GF-D8 (cell line): Measurements from ENCODE around the gene CLMP.
"Not testable (repeated sequence)": the region's sequence is repeated elsewhere in the genome, so short reads cannot be mapped to it uniquely, and the experiment has no call there.

Source experiments
- DNase-seq: peaks from one replicate; lab custom pipeline; 2025; lab: John Stamatoyannopoulos, UW

The CLMP gene

DNA sequence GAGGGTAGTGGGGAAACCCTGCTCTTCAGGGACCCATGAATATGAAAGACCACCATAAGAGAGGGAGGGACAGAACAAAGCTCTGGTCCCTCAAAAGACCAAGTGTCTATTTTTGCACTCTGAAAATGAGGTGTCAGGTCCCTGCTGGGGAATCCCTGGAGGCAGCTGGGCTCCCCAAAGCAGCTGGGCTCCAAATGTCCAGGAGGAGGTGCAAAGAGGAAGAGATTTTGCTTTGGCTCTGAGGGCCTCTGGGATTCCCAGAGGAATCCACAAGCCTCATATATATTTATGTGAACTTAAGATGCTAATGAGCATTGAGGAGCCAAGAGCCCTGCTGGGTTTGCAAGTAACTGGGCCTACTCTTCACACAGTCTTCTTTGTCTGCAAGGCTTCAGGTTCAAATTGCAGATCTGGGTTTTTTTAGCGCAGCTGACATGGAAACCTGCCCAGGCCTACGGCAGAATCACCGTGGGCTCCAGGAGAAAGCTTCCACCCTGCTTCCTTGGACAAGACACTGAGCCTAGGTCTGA, 26.0 kb downstream of the CLMP start:
- no peak for DNase-seq

DNA sequence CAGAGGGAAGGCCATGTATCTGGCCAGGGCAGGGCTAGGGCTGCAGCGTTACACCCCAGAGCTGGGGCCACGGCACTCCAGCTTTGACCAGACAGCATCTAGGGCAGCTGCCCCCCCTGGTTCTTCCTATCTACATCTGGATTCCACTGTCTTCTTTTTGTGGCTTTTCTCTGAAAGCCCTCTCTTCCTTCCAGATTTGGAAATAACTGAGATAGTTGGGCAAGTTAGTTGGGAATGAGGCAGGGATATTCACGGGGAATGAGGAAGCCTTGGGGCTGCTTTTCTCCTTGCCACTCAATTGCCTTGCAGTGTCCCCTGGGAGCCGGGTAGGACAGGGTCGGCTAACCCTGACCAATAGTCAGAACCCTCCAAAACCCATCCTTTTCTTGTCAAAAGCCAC, 26.8 kb downstream of the CLMP start:
- DNase-seq, result no peak

DNA sequence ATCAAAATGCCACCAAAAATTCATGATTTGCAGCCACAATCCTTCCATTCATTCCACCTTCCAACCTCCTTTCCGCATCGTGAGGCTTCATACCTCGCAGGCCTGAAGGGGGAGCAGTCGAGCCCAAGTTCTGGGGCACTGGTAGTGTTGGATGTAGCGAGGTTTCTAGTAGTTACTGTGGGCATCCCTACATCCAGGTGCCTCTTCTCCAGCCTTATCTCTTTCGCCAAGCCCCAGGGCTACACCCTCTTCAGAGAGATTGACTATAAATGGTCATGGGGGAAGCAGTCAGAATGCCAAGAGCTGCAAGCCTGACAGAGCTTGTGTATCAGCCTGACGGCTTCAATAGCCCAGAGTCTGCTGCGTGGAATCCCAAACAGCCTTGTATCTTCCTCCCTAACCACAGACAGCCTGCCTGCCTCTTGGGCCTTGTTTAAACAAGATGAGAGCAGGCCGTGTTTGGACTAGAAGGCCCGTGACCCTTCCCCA, 28.9 kb downstream of the CLMP start:
- no peak for DNase-seq

DNA sequence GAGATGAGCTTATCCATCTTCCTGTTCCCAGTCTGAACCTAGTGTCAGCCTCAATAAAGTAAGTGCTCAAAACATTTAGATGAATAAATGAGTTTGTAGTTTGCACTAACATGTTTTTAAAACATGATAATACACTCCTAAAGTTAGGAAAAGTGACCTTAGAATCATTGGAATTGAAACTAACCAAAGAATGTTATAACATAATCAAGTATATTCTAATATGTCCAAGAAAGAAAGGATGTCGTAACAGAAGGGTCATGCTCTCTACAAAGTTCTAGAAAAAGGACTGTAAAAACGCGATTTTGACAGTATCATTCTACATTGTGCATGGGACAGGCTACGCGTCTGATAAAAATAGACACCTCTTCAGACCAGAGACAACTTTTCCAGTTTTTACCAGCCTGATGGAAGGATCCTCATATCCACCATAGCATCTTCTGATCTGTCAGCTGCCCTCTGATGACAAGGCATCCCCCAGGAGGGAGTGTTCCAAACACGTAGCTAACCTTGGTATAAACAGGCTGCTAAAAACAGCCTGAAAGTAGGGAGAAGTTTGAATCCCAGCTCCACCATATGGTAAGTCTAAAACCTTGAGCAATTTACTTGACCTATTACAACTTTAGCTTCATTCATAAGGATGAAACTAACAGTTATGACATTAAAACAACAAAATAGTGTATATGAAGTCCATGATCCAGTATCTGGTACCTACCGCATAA, 30.2 kb downstream of the CLMP start:
- no peak for DNase-seq

DNA sequence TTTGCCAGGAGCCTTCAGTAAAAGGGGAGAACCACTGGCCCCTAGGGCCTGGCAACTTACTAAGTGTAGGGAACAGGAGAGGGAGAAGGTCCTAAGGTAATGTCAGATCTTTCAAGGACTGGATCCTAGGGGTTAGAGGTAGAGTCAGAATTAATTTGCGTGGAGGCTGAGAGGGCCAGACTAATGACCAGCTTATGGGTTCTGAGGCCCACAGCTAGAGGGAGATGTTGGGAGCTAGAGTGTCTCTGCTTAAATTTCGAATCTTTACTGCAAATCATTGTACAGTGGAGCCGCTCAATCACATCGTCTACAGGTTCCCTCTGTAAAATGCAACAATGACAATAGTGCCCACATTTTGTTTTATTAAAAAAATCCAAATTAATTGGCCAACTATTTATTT, 31.4 kb downstream of the CLMP start:
- no peak for DNase-seq

DNA sequence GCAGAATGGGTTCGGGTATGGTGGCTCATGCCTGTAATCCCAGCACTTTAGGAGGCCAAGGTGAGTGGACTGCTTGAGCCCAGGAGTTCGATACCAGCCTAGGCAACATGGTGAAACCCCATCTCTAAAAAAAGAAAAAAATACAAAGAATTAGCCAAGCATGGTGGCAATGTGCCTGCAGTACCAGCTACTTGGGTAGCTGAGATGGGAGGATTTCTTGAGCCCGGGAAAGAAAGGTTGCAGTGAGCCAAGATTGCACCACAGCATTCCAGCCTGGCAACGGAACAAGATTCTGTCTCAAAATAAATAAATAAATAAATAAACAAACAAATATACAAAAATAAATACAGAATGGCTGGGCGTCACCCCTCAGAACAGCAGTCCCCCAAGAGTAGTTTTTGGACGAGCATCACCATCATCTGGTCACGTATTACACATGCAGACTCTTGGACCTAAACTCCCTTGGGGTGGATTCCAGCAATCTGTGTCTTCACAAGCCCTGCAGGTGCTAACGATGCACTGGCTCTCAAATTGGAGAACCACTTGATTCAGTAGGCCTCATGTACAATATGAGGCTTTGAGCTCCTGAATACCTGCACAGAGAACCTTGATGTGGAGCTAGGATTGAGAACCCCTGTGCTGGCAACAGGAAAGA, 33.5 kb downstream of the CLMP start:
- no peak for DNase-seq

DNA sequence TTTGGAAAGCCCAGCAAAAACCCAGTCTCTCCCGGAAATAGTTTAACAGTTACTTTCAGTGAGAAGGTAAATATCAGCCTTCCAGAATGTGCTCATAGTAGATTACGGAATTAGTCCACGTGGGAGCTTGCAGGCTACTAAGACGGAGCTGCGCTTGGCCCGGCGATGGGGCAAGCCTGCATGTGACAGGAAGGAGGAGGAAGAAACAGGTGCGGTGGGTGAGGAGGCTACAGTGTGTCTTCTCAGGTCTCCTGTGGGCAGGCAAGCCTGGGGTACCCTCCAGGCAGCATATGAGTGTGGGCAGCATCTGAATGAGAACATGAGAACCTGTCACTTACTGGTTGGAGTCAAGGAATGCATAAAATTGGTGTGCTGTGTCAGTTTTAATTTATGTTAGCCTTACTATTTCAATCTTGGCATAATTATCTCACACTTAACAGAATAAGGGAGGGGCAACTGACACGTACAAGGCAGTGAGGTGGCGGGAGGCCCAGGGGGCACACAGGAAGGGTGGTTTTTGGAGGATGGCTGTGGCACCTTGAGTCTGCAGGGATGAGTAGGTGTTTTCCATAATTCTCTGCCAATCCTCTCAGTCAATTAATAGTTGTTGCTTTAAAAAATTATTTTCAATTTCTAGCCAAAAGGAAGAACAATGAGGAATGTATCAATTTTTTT, 35.7 kb downstream of the CLMP start:
- DNase-seq, result no peak

DNA sequence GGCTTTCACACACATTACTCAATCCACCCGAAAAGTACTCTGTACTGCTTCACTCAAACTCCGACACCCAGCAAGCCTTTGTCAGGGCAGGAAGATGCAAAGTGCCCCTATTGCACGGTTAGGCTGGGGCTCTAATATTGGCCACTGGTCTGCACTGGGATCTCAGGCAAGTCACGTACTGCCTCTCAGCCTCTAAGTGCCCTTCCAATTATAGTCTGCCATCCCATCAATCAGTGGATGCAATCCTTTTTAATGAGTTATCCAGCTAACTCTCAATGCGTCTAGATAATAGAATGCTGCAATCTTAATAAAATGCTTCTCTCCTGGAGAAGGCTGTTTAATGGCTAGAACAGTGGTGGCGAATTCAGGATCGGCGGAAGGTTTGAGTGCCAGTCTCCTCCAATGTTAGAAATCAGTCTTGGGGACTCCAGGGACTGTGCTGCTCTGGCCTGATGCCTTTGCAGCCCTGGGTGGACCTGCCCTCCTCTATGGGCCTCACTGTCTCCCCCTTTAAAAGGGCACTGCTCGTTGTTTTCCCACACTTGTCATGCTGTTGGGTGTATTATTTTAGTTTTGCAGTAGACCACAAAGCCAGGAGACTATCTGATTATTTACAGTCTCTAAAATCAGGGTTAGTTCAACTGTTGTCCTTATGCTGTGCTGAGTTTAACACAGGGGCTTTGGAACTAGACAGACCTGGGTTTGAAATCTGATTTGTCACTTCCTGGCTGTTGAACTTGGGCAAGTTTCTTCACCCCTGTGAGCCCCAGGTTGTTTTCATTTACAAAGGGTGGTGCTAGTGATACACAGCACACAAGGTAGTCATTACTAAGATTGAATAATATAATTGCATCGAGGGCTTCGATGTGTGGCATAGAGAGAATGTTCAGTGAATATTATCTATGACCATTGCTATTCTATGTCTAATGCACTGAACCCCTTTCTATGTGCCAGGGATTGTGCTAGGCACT, 36.7 kb downstream of the CLMP start:
- DNase-seq, result no peak

DNA sequence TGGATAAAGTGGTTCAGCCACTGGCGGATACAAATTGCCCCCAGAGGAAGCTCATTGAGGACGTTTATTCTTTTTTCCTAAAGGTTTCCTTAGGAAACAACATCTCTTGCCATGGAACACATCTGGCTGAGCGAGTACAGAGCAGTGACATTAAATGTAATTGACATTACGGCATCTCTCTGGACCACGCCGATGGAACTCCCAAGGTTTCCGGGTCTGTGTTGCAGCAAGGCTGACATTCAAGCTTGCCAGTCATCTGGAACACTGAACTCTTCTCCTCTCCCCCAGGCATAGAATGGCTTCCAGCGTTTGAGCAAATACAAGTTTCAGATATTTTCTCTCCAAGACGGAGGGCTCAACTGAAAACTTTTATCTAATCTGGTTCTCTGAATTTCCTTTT, 42.1 kb downstream of the CLMP start:
- DNase-seq, result no peak

DNA sequence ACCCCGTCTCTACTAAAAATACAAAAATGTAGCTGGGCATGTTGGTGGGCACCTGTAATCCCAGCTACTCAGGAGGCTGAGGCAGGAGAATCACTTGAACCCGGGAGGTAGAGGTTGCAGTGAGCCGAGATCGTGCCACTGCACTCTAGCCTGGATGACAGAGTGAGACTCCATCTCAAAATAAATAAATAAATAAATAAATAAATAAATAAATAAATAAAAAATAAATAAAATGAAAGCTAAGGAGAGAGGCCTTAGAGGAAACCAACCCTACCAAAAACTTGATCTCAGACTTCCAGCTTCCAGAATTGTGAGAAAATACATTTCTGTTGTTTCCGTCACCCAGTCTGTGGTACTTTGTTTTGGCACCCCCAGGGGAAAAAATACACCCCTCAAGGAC, 42.7 kb downstream of the CLMP start:
- not testable (repeated sequence) for DNase-seq

DNA sequence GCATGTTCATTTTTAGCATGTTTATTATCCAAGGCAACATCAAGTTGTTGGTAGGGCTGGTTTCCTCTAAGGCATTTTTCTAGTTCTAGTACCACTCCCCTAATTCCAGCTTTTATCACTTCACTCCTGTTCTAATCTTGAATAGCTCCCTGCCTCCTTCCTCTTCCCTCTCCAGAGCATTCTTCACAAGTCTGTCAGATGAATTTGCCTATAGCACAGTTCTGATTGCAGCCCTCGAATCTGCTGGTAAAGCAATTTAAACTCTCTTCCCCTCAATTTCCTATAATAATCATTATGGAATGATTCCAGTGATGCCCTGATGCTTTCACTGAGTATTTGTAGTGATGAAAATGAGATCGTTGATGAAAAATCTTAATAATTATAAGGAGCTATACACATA, 43.3 kb downstream of the CLMP start:
- DNase-seq, result no peak

DNA sequence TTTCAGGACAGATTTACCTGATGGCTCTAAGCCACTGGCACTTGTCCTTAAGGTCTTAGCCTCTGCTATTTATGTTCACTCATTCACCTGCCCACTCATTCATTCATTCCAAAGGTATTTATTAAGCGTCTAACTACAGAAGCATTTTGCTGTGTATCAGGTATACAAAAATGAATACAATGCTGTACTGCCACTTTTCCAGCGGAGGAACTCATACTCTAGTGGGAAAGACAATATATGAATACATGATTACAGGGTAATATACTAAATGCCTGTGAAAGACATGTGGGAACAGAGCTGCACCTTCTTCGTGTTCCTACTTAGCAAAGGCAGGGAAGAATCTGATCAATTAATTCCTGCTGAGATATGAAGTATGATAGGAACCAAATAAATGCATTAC, 43.7 kb downstream of the CLMP start:
- no peak for DNase-seq

DNA sequence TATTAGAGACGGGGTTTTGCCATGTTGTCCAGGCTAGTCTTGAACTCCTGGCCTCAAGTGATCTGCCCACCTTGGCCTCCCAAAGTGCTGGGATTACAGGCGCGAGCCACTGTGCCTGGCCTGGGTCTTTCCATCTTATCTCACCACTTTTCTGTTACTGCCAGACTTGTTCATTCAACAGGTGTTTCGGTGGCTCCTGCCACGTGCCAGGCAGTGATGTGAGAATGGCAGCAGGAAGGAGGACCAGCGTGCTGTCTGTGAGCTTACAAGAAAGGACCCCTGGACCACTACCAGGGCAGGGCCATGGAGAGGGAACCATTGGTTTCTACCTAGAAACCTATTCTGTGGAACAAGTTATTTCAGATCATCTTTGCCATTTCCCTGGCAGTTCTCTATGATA, 44.2 kb downstream of the CLMP start:
- DNase-seq, result no peak

DNA sequence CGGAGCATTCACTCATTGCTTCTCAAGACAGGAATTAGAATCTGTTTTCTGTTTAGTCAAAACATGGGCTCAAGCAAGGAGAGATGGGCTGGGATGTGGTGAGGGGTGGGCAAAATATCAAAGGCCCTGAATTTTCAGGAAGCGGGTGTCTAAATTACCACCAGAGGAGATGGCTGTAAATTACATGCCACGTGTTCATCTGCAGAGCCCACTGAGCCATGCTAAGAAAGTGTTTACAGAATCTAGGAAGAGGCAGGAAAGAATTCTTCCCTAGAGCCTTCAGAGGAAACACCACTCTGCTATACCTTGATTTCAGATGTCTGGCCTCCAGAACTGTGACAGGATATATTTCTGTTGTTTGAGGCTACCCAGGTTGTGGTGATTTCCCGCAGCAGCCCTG, 46.1 kb downstream of the CLMP start:
- no peak for DNase-seq

DNA sequence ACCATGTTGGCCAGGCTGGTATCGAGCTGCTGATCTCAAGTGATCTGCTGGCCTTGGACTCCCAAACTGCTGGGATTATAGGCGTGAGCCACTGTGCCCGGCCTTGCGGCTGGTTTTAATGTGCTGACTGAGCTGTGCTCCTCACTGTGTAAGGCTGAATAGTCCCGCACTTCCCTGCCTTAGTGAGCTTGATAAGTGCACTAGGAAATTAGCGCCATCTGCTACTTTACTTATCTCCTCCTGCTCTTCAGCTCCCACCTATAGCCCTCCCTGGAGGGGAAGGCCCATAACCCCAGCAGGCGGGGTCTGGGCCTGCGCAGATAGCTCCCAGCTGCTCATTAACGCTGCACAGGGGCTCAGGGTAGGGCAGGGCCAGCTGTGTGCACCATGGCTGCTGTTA, 49.4 kb downstream of the CLMP start:
- no peak for DNase-seq

DNA sequence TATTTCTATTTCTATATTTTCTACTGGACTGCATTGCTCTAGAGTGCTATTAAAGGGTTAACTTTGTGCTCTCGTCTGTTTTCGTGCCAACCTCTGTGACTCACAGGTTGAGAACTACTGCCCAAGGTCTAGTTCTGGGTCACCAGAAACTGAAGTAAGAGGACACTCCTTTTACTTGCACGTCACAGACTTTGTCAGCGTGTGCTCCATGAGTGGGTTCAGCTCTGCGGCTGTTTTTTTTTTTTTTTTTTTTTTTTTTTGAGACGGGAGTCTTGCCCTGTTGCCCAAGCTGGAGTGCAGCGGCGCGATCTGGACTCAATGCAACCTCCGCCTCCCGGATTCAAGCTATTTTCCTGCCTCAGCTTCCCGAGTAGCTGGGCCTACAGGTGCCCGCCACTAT, 49.8 kb downstream of the CLMP start:
- DNase-seq, result no peak

DNA sequence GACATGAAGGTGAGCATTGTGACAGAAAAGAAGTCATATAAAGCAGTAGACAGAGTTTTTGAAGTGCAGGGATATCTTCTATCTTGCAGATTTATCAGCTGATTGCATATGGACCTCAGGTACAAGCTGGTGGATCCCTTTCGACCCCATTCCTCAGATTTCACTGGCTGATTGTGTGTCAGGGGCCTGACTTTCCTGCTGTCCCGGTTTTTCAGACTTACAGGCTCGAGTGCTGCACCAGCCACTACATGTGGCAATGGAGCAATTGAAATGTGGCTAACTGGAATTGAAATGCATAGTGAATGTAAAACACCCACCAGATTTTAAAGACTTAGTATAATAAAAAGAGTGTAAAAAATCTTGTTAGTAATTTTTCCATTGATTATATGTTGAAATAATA, 50.3 kb downstream of the CLMP start:
- DNase-seq, result no peak

DNA sequence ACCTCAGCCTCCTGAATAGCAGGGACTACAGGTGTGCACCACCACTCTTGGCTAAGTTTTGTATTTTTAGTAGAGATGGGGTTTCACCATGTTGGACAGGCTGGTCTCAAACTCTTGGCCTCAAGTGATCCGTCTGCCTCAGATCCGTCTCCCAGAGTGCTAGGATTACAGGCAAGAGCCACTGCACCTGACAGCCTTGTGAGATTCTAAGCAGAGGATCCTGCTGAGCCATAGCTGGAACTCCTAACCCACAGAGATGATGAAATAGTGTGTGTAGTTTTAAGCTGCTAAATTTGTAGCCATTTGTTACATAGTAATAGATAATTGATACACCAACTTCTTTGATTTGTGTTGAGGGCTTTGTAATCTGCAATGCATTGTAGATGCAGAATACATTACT, 51.1 kb downstream of the CLMP start:
- no peak for DNase-seq

DNA sequence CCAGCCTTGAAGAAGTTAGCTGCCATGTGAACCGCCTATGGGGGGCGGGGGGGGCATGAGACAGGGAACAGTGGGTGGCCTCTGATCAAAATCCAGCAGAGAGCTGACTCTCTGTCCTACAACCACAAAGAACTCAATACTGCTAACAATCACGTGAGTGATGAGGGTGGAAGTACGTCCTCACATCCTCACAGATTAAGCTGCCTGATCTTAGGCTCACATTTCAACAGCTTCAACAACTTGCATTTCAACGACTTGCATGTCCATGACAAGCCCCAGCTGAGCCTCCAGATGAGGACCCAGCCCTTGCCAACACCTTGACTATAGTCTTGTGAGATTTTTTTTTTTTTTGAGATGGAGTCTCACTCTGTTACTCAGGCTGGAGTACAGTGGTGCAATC, 51.6 kb downstream of the CLMP start:
- no peak for DNase-seq

DNA sequence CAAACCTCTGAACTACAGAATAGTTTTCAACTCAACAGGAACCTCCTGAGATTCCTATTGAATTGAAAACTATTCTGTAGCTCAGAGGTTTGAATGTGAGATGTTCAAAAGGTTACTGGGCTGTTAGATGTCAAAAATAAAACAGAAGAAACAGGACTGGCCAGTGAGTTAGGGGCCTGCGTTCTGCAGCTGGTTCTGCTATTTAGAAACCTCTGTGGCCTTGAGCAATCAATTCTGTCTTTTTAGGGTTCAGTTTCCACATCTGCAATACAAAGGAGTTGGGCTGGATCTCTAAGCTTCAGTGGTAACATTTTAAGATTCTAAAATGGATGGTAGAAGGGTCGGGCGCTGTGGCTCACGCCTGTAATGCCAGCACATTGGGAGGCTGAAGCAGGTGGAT, 55.8 kb downstream of the CLMP start:
- no peak for DNase-seq

DNA sequence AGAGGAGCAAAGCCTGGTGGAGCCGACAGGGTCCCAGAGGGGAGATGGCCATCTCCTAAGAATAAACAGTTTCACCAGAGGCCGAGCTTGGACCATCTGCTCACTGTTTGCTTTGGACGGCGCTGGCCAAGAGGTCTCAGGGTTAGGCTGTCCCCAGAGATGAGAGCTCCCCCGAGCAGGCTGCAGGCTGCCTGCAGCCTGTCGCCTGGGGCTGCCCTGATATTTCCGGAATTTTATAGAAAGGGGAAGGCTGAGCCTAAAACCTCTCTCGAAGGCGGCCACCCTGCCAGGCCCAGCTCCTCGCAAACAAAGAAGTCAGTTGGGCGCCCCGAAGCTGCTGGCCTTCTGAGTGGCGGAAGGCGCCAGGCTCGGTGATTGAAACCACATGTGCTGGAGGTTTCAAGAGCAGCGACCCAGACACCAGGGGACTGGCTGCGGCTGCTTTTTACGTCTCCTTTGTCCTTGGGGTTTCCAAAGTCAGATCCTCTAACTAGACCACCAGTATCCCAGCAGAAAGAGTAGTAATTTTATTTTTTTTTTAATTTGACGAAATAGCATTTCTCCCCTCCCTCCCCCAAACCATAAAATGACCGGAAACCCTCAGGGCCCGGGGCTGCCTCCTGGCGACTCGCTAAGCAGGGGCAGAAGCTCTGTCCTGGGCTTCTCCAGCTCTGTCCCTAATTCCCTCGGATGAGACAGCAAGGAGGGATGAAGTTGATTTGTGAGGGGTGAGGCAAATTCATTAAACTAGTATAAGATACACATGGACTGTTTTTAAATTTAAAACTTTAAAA, 57.4 kb downstream of the CLMP start:
- DNase-seq, result no peak
